HEK293 (cell line): ENCODE data around the gene PLOD3.

Experiments
- FEZF1 ChIP-seq: fragments of 450-650 bp; formaldehyde crosslinking; IDR thresholded peaks from 2 replicates; pipeline ENCODE4 v1.5.1; 2016; ENCODE audit warnings: missing biosample characterization, missing genetic modification characterization
- GLI4 ChIP-seq: fragments of 450-650 bp; formaldehyde crosslinking; IDR thresholded peaks from 2 replicates; pipeline ENCODE4 v1.5.1; 2016; ENCODE audit warnings: missing biosample characterization, missing genetic modification characterization
- KLF10 ChIP-seq: fragments of 450-650 bp; IDR thresholded peaks from 2 replicates; pipeline ENCODE4 v1.5.1; 2018; ENCODE audit warnings: missing biosample characterization, mild to moderate bottlenecking, missing genetic modification characterization
- KLF16 ChIP-seq: fragments of 450-650 bp; formaldehyde crosslinking; IDR thresholded peaks from 2 replicates; pipeline ENCODE4 v1.5.1; 2017; ENCODE audit warnings: missing biosample characterization, missing genetic modification characterization
- MZF1 ChIP-seq: fragments of 450-650 bp; formaldehyde crosslinking; IDR thresholded peaks from 2 replicates; pipeline ENCODE4 v1.5.1; 2017; ENCODE audit warnings: missing biosample characterization, missing genetic modification characterization, borderline replicate concordance
- OSR2 ChIP-seq: fragments of 450-650 bp; formaldehyde crosslinking; IDR thresholded peaks from 2 replicates; pipeline ENCODE4 v1.5.1; 2016; ENCODE audit warnings: missing biosample characterization, missing genetic modification characterization
- ZFP3 ChIP-seq: fragments of 450-650 bp; formaldehyde crosslinking; IDR thresholded peaks from 2 replicates; pipeline ENCODE4 v1.5.1; 2016; ENCODE audit warnings: low read depth, missing biosample characterization, missing genetic modification characterization
- ZNF121 ChIP-seq: fragments of 450-650 bp; formaldehyde crosslinking; IDR thresholded peaks from 2 replicates; pipeline ENCODE4 v1.5.1; 2016; ENCODE audit warnings: missing biosample characterization, missing genetic modification characterization
- ZNF202 ChIP-seq: fragments of 450-650 bp; formaldehyde crosslinking; IDR thresholded peaks from 2 replicates; pipeline ENCODE4 v1.5.1; 2016; ENCODE audit warnings: missing biosample characterization, missing genetic modification characterization, borderline replicate concordance
- ZNF274 ChIP-seq, 2 experiments: fragments of 200-500 bp in 1 of 2; fragments of 450-650 bp in 1 of 2; sonication (Bioruptor generic) in 1 of 2; formaldehyde crosslinking in 1 of 2; IDR thresholded peaks; 2 replicates each; pipeline versions ENCODE4 v1.5.1 to v1.6.1; 2014 to 2016; ENCODE audit warnings: borderline replicate concordance in 1 of 2, inconsistent platforms in 1 of 2, low read length in 1 of 2, missing biosample characterization in 1 of 2, missing genetic modification characterization in 1 of 2
- ZNF292 ChIP-seq: fragments of 450-650 bp; formaldehyde crosslinking; IDR thresholded peaks from 2 replicates; pipeline ENCODE4 v1.5.1; 2016; ENCODE audit warnings: low read depth, missing biosample characterization, missing genetic modification characterization, borderline replicate concordance
- ZNF324 ChIP-seq: fragments of 450-650 bp; formaldehyde crosslinking; IDR thresholded peaks from 2 replicates; pipeline ENCODE4 v1.5.1; 2016; ENCODE audit warnings: missing biosample characterization, missing genetic modification characterization
- ZNF416 ChIP-seq: fragments of 450-650 bp; formaldehyde crosslinking; IDR thresholded peaks from 2 replicates; pipeline ENCODE4 v1.5.1; 2016; ENCODE audit warnings: missing biosample characterization, missing genetic modification characterization
- ZNF473 ChIP-seq: fragments of 450-650 bp; formaldehyde crosslinking; IDR thresholded peaks from 2 replicates; pipeline ENCODE4 v1.5.1; 2017; ENCODE audit warnings: missing biosample characterization, missing genetic modification characterization
- ZNF501 ChIP-seq: fragments of 450-650 bp; formaldehyde crosslinking; IDR thresholded peaks from 2 replicates; pipeline ENCODE4 v1.5.1; 2016; ENCODE audit warnings: missing biosample characterization, missing genetic modification characterization
- ZNF558 ChIP-seq: fragments of 450-650 bp; formaldehyde crosslinking; IDR thresholded peaks from 2 replicates; pipeline ENCODE4 v1.5.1; 2016; ENCODE audit warnings: missing biosample characterization, missing genetic modification characterization
- ZNF626 ChIP-seq: fragments of 450-650 bp; sonication (Bioruptor Pico); formaldehyde crosslinking; IDR thresholded peaks from 2 replicates; pipeline ENCODE4 v1.5.1; 2018; ENCODE audit warnings: missing biosample characterization, missing genetic modification characterization, inconsistent platforms
- ZNF629 ChIP-seq: fragments of 450-650 bp; formaldehyde crosslinking; IDR thresholded peaks from 2 replicates; pipeline ENCODE4 v1.5.1; 2017; ENCODE audit warnings: missing biosample characterization, missing genetic modification characterization
- ZNF830 ChIP-seq: fragments of 450-650 bp; IDR thresholded peaks from 2 replicates; pipeline ENCODE4 v1.5.0; 2018; ENCODE audit warnings: missing biosample characterization, missing genetic modification characterization, low read depth, mild to moderate bottlenecking, moderate library complexity
- ZSCAN30 ChIP-seq: fragments of 450-650 bp; IDR thresholded peaks from 2 replicates; pipeline ENCODE4 v1.5.1; 2018; ENCODE audit warnings: missing biosample characterization, mild to moderate bottlenecking, missing genetic modification characterization, moderate library complexity
- TF ChIP-seq, protein P1 (sequence below): fragments of 450-650 bp; formaldehyde crosslinking; IDR thresholded peaks from 2 replicates; pipeline ENCODE4 v1.5.1; 2016; ENCODE audit warnings: missing biosample characterization, missing genetic modification characterization
- TF ChIP-seq, protein P2 (sequence below): fragments of 450-650 bp; formaldehyde crosslinking; IDR thresholded peaks from 2 replicates; pipeline ENCODE4 v1.5.1; 2016; ENCODE audit warnings: missing biosample characterization, missing genetic modification characterization
- TF ChIP-seq, protein P3 (sequence below): fragments of 450-650 bp; formaldehyde crosslinking; IDR thresholded peaks from 2 replicates; pipeline ENCODE4 v1.5.1; 2016; ENCODE audit warnings: missing biosample characterization, missing genetic modification characterization
- TF ChIP-seq, protein P4 (sequence below): fragments of 450-650 bp; formaldehyde crosslinking; IDR thresholded peaks from 2 replicates; pipeline ENCODE4 v1.5.1; 2016; ENCODE audit warnings: missing biosample characterization, missing genetic modification characterization
- TF ChIP-seq, protein P5 (sequence below): fragments of 450-650 bp; formaldehyde crosslinking; IDR thresholded peaks from 2 replicates; pipeline ENCODE4 v1.5.1; 2016; ENCODE audit warnings: missing biosample characterization, missing genetic modification characterization

PLOD3 gene

DNA sequence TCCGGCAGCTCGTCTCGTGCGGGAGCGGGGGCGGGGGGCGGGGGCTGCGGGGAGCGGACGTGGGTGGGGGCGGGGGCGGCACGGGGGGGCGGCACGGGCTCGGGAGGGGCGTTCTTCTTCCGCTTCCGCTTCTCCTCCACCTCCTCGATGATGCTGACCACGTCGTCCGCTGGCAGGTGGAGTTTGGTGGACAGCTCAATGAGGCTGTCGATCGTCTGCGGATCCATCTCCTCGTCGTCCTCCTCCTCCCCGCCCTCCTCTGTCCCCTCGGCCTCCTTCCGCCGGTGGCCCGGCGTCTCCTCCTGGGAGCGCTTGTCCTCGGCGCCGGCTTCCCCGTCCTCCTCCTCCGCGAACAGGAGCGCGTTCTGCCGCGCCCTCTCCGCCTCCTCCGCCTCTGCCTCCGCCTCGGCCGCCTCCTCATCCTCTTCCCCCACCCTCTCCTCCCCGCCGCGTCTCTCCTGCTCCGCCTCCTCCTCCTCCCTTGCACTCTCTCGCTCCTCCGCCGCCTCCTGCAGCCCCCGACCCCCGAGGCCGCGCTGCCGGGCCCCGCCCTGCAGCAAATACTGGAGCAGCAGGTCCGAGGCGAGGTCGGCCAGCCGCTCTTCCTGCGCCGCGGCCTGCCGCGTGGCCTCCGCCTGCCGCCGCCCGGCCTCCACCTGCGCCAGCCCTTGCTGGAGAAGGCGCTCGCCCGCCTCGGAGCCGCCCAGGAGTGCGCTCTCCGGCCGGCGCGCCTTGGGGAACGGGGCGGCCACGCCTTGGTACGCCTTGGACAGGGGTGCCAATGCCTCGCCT lies 53.9 kb downstream of the PLOD3 start (continued):
- TF ChIP-seq, protein P1, sequence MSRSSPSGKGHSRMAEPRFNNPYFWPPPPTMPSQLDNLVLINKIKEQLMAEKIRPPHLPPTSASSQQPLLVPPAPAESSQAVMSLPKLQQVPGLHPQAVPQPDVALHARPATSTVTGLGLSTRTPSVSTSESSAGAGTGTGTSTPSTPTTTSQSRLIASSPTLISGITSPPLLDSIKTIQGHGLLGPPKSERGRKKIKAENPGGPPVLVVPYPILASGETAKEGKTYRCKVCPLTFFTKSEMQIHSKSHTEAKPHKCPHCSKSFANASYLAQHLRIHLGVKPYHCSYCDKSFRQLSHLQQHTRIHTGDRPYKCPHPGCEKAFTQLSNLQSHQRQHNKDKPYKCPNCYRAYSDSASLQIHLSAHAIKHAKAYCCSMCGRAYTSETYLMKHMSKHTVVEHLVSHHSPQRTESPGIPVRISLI (tag by site-specific recombination) = no peak
- no peak for TF ChIP-seq ZSCAN30 (tag by site-specific recombination)
- TF ChIP-seq ZNF558 (tag by site-specific recombination) = no peak
- no peak for TF ChIP-seq ZNF830 (tag by site-specific recombination)
- TF ChIP-seq MZF1 (tag by site-specific recombination) = no peak
- no peak for TF ChIP-seq FEZF1
- TF ChIP-seq ZNF324 (tag by site-specific recombination) = peak; percentile 36; the same call in 1 of the 2 replicates
- peak; percentile 86 for TF ChIP-seq GLI4
- TF ChIP-seq, protein P2, sequence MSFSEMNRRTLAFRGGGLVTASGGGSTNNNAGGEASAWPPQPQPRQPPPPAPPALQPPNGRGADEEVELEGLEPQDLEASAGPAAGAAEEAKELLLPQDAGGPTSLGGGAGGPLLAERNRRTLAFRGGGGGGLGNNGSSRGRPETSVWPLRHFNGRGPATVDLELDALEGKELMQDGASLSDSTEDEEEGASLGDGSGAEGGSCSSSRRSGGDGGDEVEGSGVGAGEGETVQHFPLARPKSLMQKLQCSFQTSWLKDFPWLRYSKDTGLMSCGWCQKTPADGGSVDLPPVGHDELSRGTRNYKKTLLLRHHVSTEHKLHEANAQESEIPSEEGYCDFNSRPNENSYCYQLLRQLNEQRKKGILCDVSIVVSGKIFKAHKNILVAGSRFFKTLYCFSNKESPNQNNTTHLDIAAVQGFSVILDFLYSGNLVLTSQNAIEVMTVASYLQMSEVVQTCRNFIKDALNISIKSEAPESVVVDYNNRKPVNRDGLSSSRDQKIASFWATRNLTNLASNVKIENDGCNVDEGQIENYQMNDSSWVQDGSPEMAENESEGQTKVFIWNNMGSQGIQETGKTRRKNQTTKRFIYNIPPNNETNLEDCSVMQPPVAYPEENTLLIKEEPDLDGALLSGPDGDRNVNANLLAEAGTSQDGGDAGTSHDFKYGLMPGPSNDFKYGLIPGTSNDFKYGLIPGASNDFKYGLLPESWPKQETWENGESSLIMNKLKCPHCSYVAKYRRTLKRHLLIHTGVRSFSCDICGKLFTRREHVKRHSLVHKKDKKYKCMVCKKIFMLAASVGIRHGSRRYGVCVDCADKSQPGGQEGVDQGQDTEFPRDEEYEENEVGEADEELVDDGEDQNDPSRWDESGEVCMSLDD (tag by site-specific recombination) = 0 out of 2 replicates have a peak, but pooled peaks have one; percentile 23
- no peak for TF ChIP-seq ZNF626 (tag by site-specific recombination)
- no peak for TF ChIP-seq ZNF292 (tag by site-specific recombination)
- no peak for TF ChIP-seq ZNF416 (tag by site-specific recombination)
- TF ChIP-seq, protein P3, sequence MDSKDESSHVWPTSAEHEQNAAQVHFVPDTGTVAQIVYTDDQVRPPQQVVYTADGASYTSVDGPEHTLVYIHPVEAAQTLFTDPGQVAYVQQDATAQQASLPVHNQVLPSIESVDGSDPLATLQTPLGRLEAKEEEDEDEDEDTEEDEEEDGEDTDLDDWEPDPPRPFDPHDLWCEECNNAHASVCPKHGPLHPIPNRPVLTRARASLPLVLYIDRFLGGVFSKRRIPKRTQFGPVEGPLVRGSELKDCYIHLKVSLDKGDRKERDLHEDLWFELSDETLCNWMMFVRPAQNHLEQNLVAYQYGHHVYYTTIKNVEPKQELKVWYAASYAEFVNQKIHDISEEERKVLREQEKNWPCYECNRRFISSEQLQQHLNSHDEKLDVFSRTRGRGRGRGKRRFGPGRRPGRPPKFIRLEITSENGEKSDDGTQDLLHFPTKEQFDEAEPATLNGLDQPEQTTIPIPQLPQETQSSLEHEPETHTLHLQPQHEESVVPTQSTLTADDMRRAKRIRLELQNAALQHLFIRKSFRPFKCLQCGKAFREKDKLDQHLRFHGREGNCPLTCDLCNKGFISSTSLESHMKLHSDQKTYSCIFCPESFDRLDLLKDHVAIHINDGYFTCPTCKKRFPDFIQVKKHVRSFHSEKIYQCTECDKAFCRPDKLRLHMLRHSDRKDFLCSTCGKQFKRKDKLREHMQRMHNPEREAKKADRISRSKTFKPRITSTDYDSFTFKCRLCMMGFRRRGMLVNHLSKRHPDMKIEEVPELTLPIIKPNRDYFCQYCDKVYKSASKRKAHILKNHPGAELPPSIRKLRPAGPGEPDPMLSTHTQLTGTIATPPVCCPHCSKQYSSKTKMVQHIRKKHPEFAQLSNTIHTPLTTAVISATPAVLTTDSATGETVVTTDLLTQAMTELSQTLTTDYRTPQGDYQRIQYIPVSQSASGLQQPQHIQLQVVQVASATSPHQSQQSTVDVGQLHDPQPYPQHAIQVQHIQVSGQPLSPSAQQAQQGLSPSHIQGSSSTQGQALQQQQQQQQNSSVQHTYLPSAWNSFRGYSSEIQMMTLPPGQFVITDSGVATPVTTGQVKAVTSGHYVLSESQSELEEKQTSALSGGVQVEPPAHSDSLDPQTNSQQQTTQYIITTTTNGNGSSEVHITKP (tag by site-specific recombination) = no peak
- no peak for TF ChIP-seq ZNF121
- TF ChIP-seq ZNF202 = no peak
- peak; percentile 84; the same call in 1 of the 2 replicates for TF ChIP-seq KLF16 (tag by site-specific recombination)
- no peak for TF ChIP-seq ZNF473 (tag by site-specific recombination)
- peak; percentile 40 for TF ChIP-seq OSR2 (tag by site-specific recombination)
- TF ChIP-seq ZFP3 (tag by site-specific recombination) = no peak
- TF ChIP-seq, protein P4, sequence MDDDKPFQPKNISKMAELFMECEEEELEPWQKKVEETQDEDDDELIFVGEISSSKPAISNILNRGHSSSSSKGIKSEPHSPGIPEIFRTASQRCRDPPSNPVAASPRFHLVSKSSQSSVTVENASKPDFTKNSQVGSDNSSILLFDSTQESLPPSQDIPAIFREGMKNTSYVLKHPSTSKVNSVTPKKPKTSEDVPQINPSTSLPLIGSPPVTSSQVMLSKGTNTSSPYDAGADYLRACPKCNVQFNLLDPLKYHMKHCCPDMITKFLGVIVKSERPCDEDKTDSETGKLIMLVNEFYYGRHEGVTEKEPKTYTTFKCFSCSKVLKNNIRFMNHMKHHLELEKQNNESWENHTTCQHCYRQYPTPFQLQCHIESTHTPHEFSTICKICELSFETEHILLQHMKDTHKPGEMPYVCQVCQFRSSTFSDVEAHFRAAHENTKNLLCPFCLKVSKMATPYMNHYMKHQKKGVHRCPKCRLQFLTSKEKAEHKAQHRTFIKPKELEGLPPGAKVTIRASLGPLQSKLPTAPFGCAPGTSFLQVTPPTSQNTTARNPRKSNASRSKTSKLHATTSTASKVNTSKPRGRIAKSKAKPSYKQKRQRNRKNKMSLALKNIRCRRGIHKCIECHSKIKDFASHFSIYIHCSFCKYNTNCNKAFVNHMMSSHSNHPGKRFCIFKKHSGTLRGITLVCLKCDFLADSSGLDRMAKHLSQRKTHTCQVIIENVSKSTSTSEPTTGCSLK (tag by site-specific recombination) = no peak
- peak; percentile 39; the same call in 1 of the 2 replicates for TF ChIP-seq ZNF501
- TF ChIP-seq, protein P5, sequence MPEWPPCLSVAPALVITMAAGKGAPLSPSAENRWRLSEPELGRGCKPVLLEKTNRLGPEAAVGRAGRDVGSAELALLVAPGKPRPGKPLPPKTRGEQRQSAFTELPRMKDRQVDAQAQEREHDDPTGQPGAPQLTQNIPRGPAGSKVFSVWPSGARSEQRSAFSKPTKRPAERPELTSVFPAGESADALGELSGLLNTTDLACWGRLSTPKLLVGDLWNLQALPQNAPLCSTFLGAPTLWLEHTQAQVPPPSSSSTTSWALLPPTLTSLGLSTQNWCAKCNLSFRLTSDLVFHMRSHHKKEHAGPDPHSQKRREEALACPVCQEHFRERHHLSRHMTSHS (tag by site-specific recombination) = no peak
- peak; percentile 60 for TF ChIP-seq ZNF629 (tag by site-specific recombination)
- TF ChIP-seq ZNF274 (IDR thresholded peaks at IDR 0.05; ENCODE audit: low read length) = no peak
- no peak for TF ChIP-seq ZNF274 (tag by site-specific recombination; IDR thresholded peaks at IDR 0.05; ENCODE audit: borderline replicate concordance)
- no peak for TF ChIP-seq KLF10 (tag by site-specific recombination)
